GM12872 (cell line): ENCODE measurements around the gene COQ9.

ENCODE experiments used
- CTCF ChIP-seq: IDR thresholded peaks from 3 replicates; pipeline ENCODE4 v1.5.1; 2011; ENCODE audit warnings: low read depth, mild to moderate bottlenecking, low read length, moderate library complexity; ENCODE audit not compliant: insufficient read depth

COQ9 gene

GRCh38 chr16:57430955-57431354, 16.3 kb upstream of the COQ9 start:
- no peak for TF ChIP-seq CTCF

GRCh38 chr16:57432505-57432904, 14.8 kb upstream of the COQ9 start:
- no peak for TF ChIP-seq CTCF

- TF ChIP-seq CTCF, result no peak
These were observed 14.3 kb upstream of the COQ9 start for GRCh38 chr16:57432989-57433388.

- no peak for TF ChIP-seq CTCF
These were observed 13.3 kb upstream of the COQ9 start for GRCh38 chr16:57434003-57434402.

- TF ChIP-seq CTCF, result no peak
These were observed 11.4 kb upstream of the COQ9 start for GRCh38 chr16:57435838-57436237.

GRCh38 chr16:57444711-57445110, 2.6 kb upstream of the COQ9 start:
- TF ChIP-seq CTCF, result no peak

- no peak for TF ChIP-seq CTCF
These were observed 1.8 kb upstream of the COQ9 start for GRCh38 chr16:57445510-57445909.

GRCh38 chr16:57446531-57447185, 621 bp upstream of the COQ9 start:
- TF ChIP-seq CTCF, result no peak
